Frontal cortex (tissue), 4 donors: ENCODE measurements around the gene PPP1R13B. TPM values are rescaled to one million over a fixed set of nuclear protein-coding genes. Genes with fewer than 3 reads are reported as not detected.
A peak's percentile ranks its signal among the peaks of the same experiment; 100 is the strongest.

Experiments
- DNase-seq, 2 donors: peaks; one replicate each; pipeline ENCODE4 v3.0.0; 2012; ENCODE audit warnings: low spot score in 2 of 2
- FAIRE-seq: peaks from 2 replicates; lab custom pipeline; 2012; peaks lifted over from hg19 to GRCh38; lab: Jason Lieb, UNC
- total RNA-seq: library from RNA; depleted of rRNA; stranded (reverse); fragments of >200 nt; gene quantifications from one replicate; pipeline ENCODE4 v1.2.3, GENCODE V29; 2014
- donor health status: control.
- donor health status: control.
- donor health status: control.

Gene PPP1R13B
- total RNA-seq, 1 donor from 2014 or later = 11.8 TPM

DNA sequence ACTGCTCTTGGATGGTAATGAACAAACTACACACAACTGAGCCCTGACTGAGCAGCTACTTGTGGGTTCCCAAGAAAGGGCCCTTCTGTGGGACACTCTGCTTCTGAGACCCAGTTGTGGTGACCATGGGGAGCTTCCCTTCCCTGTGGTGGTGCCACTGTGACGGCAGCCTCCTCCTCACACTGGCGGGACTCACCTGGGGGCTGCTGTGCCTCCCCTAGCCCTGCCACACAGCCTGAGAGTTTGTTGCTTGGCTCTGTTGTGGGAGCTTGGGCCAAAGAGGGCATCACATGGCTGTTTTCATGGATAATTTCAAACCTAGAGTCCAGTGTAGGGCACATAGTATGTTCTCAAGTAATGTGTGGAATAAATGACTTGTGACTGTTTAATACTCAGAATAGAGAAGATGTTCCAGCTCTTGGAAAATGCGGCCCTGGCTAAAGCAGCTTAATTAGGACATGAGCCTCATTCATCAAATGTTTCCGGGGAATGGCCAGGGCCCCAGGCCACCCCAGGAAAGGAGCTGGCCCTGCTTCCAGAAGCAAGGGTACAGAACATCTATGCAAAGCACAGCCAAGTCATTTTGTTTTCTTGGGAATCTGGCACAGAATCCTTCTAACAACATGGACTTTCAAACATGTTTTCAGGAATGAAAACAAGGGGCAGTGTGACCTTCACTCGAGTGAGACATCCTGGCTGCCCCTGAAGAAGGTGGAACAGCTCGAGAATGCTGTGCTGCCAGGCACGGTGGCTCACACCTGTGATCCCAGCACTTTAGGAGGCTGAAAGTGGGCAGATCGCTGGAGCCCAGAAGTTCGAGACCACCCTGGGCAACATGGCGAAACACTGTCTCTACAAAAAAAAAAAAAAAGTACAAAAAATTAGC, 110.6 kb downstream of the PPP1R13B start:
- DNase-seq (peak in 1 of 2 donors; percentile 14), FAIRE-seq (no peak)

DNA sequence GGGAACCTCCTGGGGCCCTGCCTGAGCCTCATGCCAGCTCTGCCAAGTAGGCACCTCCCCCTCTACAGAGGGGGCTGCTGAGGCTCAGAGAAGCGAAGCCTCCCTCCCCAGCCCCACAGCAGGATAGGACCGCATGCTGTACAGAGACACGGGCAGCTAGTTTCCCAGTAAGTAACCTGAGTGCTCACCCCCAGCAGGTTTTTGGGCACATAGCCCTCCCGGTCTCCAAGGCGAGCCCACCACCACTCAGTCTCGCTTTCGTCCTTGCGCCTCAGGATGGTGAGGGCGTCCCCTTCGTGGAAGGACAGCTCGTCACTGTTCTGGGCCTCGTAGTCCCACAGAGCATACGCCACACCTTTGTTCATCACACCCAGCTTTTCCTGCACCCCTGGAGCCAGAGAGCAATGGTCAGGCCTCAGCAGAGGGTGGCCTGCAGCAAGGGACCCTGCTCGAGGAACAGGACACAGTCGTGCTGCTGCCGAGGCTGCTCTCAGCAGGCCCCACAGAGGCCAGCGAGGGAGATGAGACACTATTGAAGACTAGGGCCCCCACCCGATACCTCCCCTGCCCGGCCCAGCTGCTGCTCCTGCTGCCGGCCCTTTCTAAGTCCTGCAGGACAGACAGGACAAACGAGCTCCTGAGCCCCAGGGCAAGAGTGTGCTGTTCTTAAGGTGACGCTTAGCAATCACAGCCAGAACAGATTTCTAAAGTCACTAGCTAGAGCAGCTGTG, 111.4 kb downstream of the PPP1R13B start:
- FAIRE-seq = no peak

DNA sequence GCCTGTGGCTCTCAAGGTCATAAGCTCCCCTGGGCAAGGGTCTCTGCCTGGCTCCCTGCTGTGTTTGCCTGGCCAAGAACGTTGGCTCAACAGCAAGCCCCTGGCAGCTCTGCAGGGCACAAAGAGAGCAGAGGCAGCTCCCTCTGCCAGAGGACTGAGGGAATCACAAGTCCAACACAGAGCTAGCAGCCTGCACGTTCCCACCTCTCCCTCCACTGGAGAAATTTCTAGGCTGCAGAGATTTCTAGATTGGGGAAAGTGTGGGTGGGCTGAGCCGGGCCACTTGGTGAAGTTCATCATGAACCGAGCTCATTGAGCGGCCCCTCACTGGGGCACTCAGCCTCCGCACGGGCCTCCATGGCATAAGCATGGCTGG, 111.9 kb downstream of the PPP1R13B start:
- peak in 1 of 2 donors; percentile 32 for DNase-seq
- FAIRE-seq = no peak

More for the DNA sequence above, 111.4 kb downstream of the PPP1R13B start:
- DNase-seq = no peak

DNA sequence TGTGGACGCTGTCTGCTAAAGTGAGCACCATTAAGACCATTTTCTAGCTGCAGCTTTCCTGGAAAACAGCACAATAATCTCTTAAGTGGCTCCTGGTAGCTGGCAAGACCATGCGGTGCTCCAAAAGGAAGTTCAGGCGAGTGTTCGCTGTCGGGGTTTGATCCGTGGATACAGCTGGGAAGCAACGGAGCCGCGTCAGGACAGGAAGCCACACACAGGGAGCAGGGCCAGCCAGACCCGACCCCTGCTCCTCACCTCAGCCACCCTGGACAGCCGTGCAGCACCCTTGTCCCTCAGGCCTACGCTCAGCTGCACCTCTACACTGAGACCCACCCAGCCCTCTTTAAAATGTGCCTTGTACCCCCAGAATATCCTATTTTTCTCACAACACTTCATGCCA, 112.4 kb downstream of the PPP1R13B start:
- FAIRE-seq (no peak), DNase-seq (no peak)

DNA sequence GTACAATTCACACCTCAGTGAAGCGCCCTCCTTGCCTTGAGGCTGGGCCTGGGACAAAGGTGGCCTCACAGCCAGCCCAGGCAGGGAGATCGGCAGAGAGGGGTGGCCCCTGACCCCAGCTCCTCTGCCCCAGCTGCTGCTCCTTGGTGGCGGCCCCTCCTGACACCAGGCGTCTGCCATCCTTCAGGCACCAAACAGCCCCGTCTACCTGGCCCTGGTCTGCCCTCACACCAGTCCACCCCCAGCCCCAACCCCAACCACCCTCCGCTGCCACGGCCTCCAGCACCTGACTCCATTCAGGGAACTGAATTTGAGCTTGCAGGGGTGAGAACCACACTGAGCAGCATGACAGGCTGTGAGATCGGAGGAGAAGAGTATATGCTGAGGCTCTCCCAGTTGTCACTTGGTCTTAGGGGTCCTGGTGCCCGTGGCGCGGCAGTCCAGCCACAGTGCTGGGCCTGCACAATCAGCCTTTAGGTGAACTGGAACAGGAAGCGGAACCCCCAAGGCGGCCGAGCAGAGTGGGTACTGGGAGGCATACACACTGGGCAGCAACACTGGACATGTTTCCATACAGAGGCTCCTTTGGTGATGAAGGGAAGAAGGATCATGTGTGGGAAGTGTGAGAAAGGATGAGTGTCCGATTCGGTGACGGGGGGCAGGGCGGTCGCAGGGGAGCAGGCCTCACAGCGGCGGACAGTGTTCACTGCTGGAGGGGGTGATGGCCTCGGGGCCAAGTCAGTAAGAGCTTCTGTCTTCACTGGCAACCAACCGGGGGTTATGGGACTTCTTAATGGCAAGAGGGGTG, 113.1 kb downstream of the PPP1R13B start:
- DNase-seq (no peak), FAIRE-seq (no peak)

DNA sequence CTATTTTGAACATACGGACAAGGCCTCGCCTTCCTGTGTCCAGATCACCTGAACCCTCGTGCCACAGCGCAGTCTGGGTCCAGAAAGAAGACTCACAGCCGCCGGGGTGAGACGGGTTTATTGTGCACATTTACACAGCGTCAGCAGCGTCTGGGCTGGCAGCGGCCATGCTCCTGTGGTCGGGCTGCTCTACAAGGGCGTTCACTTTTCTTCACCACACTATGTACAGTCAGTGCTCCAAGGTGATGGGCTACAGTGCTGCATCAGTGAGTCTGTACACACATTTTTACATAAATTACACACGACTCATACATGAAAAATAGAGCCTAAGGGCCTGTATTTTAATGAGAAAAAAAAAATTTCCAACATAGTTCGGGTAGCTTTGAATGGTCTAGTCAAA, 113.7 kb downstream of the PPP1R13B start:
- DNase-seq = no peak
- no peak for FAIRE-seq

DNA sequence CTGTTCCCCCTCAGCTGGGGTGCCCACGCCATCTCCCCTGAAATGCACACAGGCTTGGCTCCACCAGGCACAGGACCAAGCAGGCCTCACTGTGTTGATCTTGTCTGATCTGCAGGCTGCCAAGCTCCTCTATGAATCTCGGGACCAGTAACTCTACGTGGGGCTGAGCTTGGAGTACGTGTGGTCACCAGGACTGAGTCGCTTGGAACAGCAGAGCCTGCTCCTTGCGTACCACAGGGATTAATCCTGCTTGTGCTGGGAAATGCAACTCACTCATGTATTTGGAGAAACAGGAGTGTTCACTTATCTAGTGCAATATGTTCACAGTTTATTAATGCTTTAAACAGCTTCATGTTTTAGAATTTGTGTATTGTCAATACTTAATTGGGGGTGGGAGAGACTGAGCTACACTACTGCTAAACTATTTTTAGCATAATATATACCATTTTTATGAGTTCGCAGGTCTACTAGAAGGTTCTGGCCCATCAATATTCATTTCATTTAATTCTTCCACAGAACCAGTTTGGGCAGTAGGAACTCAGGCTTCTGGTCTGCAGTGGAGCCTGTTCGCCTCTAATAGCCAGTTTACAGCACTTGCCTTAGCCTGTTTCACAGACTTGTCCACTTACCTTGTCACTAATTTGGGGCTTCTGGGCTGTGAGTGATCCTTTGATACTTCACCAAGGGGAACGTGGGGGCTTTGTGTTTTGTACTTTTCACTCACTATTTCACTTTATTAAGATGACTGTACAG, 114.3 kb downstream of the PPP1R13B start:
- no peak for DNase-seq
- FAIRE-seq = no peak

DNA sequence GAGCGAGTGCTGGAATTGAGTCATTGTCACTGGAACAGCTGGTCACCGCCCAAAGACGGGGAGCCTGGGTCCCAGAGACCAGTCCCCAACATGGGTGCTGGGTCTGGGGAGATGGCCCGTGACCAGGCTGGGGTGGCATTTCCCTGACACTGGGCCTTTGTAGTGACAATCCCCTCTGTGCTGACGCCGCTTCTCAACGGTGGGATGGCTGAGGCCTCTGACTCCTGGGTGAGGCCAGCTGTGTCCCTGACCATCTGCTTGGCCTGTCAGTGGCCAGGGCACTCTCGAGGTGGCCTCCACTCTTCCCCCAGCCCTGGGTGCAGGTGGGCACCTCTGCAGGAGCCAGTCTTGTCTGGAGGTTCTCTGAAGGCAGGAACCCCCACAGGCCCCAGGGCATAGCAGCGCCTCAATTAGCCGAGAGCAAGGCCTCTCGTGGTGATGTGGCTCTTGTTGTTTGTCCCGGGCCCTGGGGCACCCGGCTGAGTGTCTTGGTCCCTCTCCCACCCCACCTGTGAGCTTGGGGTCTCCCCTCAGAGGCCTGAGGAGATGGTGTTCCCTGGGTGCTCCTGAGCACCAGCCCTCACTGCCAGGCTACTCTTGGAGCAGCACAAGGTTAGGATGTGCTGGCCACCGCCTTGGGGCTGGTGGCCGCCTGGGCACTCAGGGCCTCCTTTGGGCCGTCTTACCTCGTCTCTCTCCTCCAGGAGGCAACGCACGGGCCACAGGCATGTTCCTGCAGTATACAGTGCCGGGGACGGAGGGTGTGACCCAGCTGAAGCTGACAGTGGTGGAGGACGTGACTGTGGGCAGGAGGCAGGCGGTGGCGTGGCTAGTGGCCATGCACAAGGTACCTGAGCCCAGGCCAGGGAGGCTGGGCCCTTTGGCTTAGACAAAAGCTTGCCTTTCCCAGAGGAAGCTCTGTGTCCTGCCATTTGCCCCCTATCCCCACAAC, 115.2 kb downstream of the PPP1R13B start:
- DNase-seq = peak in 1 of 2 donors; percentile 29
- FAIRE-seq = no peak

DNA sequence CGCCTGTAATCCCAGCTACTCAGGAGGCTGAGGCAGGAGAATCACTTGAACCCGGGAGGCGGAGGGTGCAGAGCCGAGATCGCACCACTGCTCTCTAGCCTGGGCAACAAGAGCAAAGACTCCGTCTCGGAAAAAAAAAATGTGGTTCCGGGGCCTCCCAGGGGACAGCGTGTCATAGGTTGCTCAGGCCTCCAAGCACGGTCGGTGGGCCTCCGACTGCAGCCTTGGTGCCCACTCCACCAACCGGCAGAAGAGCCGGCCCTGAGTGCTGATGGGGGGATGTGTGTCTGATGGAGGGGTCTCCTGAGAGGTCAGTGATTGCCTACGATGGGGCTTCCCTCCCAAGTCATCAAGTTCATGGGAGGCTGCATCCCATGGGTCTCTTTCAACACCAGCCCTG, 115.9 kb downstream of the PPP1R13B start:
- FAIRE-seq (no peak), DNase-seq (no peak)

DNA sequence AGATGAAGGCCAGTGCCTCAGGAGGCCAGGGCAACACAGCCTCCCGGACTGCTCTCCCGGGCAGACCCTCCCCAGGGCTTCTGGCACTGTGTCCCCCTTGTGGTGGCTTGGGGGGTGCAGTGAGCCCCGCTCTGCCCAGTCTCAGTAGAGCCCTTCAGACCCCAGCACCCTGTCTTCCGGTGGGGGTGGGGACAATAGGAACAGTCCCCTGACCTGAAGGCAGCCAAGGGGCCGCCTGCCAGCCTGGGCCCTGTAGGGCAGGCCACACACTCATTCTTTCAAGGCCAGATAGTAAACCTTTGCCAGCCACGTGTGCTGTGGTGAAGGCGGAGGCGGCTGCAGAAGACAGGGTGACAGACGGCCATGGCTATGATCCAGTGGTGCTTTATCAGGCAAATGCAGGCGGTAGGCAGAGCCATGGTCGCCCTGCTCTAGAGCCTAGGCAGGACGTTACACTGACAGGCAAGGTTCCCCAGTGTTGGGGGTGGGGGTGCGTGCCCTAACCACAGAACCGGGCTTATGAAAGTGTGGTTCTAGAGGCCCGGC, 116.8 kb downstream of the PPP1R13B start:
- FAIRE-seq = no peak
- DNase-seq = peak in 1 of 2 donors; percentile 37

DNA sequence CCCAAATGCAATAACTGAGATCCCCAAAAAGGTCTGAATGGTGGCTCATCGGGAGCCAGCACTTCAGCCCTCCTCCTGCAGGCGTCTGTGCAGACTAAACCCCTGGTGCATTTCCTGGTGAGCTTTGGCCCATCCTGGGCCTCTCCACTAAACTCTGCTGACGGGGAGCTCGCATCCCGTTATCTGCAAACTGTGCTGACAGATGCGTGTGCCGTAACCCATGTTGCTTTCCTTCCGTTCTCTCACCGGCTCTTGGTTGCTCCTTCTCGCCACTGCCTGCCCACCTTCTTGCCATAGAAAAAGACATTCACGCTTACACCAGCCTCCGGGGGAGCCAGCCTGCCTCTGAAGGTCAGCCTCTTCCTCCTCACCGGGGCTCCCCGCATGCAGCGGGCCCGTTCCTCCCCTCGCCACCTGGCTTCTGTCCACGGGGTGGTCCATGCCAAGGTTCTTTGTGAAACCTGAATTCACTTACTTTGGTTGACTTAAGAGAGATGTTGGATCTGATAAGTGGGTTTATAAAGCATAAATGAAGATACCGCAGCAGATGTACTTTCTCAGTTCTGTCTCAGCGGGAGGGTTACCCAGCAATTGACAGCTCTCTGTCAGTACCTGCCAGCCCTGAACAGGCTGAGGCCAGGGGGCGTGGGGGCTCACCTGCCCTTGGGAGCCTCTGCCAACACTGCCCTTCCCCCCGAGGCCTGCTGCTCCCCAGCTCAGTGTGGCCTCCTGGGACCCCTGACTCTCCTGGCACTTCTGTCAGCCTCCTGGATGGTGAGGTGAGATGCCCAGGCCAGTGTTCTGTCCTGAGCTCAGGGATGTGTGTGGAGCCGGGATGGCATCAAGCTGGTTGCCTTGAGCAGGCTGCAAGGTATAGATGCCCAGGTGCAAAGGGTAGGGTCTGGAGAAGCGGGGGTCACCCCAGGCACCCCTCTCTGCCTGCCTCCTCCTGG, 117.6 kb downstream of the PPP1R13B start:
- DNase-seq = peak in 1 of 2 donors; percentile 30
- no peak for FAIRE-seq

DNA sequence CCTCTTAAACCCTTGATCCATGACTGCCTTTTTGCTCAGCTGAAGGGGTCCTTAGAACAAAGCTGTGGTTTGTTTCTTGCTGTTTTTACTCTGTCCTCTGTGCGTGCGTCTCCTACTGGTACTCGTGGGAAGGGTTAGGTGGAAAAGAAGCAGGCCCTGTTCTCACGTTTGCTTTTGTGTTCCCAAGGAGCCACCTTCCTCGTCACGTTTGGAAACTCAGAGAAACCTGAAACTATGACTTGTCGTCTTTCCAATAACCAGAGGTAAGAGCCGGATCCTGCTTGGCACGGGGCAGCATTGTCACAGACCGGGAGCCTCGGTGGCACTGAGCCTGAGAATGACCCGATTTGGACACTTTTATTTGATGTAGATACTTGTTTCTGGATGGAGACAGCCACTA, 118.7 kb downstream of the PPP1R13B start:
- FAIRE-seq (no peak), DNase-seq (peak in 1 of 2 donors; percentile 30)

DNA sequence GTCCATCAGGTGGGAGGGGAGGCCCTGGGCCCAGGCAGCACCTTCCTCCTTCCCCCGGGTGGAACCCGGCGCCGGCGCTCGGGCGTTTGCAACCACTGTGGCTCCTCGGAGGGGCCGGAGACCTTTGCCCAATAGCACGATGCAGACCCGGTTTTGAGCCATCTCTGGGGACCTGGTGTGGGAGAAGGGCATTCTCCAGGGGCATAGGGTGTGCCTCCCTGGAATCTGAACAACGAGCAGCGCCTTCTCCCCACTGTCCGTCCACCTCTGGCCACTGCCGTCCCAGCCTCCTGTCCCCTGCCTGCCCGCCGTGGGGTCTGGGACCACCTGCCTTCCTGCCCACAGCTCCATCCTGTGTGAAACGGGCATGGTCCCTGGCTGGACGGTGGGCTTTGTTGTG, 119.2 kb downstream of the PPP1R13B start:
- FAIRE-seq = no peak

DNA sequence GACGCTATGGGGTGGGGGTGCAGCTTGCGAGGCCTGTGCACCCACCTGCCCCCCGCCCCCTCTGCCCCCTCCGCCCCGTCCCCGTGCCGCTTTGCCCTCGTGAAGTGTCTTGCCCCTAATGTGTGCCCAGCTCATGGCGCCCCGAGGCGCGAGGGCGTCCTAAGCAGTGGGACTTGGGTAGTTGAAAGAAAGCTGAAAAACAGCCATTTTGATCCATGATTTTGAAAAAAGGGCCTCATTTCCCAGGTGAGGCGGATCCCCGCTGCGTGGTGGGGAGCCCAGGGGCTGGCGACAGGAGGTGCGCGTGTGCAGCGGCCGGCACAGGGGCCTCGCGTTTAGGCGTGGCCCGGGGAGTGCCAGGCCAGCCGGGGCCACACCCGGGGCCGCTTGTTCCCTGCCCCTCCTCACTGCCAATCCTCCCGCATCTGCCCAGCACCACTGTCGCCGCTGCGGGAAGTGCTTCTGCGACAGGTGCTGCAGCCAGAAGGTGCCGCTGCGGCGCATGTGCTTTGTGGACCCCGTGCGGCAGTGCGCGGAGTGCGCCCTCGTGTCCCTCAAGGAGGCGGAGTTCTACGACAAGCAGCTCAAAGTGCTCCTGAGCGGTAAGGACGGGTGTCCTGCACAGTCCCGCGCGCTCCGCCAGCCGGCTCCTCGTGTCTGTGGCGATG, 119.9 kb downstream of the PPP1R13B start:
- DNase-seq = peak in 1 of 2 donors; percentile 15
- FAIRE-seq = no peak

More for the DNA sequence above, 119.2 kb downstream of the PPP1R13B start:
- DNase-seq = peak in 1 of 2 donors; percentile 12

DNA sequence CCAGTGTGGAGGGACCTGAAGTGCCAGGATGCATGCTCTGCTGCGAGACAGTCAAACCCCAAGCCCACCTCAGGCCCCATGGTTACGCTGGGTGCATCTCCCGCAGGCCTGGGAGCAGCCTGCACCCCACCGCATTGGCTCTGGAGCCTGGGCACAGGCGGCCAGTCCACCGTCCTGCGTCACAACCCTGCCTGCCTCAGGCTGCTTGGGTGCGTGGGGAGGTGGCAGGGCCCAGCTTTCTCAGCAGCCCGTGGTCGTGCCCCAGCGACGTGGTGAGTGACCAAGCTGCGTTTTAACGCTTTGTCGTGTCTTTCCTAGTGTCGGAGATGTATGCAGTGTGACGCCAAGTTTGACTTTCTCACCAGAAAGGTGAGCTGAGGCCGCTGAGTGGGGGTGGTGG, 120.9 kb downstream of the PPP1R13B start:
- DNase-seq (no peak), FAIRE-seq (no peak)

DNA sequence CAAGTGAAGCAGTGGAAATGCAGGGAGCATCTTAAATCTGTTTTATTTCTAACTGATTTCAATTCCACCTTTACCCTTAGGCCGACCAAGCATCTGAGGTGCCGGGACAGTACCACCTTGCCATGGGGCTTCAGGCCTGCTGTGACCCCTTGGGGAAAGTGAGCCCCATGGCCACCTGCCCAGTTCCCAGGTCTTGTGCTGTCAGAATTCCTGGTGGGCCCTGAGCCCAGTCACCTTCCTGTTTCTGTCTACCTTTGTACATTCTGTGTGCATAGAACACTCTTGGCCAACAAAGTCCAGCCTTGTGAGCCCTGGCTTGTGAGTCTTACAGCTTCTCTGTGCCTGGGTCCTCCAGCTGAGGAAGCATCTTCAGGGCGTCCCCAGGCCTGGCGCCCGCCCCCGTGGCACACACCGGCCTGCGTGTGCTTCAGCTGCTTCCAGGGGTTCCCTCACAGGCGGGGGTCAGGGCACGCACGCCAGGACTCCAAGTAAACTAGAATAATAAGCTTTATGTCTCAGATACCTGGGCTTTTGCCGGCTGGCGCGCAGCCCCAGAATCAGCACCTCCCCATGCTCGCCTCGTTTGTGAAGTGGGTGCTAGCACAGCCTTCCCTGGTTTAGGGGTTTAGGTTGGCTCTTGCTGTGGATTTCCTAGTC, 121.5 kb downstream of the PPP1R13B start:
- DNase-seq (no peak), FAIRE-seq (no peak)
